GM21515 (cell line): Measurements from ENCODE around the gene FTO.
"Not testable (repeated sequence)": the region's sequence is repeated elsewhere in the genome, so short reads cannot be mapped to it uniquely, and the experiment has no call there.

Source experiments
- ATAC-seq: cut with Tn5 transposase; IDR thresholded peaks from one replicate; pipeline ENCODE4 v1.9.1; 2021; ENCODE audit not compliant: unreplicated experiment

FTO gene

DNA sequence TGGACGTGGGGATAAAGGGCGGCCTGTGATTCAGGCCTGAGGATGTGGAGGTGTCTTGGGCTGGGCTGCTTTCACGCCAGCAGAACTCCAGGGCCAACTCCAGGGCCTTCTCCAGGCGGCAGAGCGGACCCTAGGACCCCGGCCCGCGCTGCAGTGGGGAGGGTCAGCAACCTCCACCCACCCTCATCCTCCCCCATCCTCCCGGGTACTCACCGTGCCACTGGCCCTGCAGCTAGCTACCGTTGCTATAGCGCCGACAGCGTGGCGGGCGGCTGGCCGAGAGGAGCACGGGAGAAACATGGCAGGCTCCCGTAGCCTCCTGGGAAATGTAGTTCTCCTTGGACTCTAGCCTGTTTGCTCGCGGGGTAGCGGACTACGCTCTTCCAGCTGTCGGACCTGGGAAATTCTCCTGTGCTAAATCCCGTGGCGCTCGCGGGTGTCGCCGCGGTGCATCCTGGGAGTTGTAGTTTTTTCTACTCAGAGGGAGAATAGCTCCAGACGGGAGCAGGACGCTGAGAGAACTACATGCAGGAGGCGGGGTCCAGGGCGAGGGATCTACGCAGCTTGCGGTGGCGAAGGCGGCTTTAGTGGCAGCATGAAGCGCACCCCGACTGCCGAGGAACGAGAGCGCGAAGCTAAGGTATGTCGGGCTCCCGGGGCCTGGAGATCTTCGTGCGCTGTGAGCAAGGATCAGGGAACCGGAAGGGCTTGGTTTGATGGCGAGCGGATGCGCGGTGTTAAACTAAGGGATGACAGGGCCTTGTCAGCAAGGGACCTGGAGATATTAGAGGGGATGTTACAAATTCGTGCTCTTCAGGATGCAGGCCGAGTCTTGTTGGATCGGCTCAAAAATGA, at the start of gene FTO, which contains the start of gene RPGRIP1L:
Gene FTO, plus strand, starts transcription at position 567 of the 855 bp plus-strand sequence.
Gene RPGRIP1L, minus strand, starts transcription at position 270 of the 855 bp plus-strand sequence. CDS start 3,136 bp downstream, outside the sequence.
- peak; percentile 99 for ATAC-seq

DNA sequence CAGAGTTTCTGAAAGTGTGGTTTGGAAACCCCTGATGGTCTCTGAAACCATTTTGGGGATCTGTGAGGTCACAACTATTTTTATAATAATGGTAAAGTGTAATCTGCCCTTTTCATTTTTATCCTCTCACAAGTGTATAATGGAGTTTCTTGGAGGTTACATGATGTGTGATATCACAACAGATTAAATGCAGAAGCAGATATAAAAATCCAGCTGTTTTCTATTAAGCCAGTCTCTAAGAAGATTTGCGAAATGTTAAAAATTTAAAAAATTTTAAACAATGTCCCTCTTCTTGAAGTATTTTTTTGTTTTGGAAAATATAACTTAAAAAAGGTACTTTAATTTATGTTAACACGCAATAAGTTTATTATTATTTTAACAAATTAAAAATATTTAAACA, 49.0 kb upstream of the FTO start:
- ATAC-seq = no peak

DNA sequence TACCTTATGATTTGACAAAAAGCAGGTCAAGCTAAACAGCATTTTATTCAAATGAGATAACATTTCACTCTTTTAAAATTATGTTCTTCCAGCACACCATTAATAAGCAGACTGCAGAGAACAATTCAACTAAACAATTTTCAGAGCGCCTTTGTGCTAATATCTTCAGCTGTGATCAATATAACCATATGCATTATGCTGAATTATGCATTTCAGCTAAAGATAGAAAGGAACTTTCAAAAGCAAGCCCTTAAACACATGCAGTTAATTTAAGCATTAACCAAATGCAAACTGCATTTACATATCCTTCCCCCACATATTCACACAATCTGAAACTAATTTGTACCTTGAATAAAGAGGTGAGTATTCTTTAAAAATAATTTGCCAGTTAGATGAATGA, 41.9 kb upstream of the FTO start:
- no peak for ATAC-seq

DNA sequence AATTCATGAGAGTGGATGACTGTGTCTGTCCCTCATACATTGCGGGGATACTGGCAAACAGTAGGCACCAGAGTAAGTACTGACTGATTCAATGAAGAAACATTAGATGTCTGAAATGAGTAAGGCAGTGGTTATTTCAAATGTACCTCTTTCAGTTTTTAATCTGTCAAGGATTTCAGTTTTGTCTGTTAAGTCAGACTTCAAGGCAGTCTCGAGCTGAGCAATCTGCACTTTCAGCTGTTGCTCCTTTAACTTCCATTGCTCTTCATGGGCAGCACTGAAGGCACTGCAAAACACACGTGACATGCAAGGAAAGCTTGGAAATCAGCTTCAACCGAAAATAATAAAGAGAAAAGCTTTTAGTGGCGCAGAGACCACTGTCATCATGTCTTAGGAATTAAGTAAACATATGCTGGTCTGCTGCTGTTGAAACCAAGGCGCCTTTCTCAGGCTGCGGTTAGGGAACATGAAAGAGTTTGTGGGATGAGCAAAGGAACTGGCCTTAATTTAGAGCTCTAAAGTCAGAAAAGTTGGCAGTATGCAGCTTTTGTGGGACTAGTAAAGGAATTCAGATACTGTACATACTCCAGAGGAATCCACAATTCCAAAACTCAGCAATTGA, 39.1 kb upstream of the FTO start:
- peak; percentile 75 for ATAC-seq

DNA sequence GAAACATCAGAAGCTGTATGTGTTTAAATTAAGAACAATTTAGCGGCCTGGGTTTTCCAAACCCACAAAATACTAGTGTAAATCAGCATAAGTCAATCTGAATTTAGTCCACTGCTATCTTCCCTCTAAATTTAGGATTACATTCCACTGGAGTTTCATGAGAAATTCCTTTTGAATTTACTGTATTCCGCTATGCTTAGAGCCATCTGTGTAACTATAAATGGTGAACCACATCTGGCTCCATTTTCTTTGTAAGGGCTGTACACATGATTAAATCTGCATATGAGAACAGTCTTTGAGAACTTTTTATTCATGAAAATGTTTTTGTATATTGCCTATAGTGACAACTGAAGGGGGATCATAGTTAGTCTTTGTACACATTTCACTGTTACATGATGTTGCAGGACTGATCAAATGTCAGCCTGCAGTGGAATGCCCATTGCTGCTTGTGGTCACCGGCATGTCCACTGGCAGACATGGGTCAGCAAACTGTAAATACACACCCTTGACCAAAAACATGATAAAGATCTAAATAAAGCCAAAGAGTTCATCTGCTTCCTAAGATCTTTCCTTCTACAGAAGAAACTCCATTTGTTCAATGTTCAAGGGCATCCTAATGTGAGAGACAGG, 37.1 kb upstream of the FTO start:
- ATAC-seq = no peak

DNA sequence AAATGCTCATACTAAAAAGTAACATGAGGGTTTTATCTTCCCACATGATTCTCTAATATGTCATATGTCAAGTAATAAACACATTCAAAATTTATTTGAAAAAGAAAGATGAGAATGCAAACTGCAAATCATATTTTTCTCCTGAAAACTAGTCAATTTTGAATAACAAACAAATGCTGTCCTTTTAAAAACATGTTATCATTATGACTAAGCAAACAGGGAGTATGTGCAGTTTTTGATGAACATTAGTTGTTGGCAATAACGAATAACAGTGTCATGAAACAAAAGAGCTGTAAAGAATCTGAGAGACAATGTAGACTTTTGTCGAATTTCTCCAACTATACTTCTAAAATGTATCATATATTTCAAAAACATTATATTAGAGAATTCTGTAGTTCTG, 35.1 kb upstream of the FTO start:
- no peak for ATAC-seq

DNA sequence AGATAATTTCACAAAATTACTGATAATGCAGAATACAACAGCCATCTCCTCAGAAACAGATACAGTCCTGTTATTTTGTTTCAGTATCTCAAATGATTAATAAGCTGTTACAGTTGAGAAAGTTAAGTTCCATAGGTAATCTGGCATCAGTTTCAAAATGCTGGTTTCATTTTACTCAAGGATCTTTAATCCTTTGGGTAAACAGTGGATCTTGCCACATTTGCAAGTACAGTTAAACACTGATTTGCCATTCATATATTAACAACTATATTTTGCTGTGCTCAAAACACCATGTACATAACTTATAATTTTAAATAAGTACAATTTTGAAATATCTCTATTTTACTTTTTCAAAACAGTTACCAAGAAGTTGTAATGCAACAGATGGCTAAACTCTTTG, 31.5 kb upstream of the FTO start:
- ATAC-seq = no peak

DNA sequence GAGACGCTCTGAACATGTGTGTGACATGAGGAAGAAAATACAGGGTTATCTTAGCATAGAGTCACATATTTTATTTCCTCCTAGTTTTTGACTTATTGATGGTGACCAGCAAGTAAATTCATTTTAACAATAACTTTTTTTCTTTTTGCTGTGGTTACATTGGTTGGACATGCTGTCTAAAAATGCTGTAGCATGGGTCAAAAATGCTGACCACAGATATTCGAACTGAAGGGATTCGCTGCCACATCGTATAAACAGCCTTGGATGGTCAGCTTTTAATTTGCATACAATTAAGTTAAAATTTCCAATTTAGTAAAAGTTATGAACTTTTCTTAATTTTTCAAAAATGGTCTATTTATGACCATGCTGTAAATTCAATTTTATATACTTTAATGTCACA, 30.8 kb upstream of the FTO start:
- no peak for ATAC-seq

DNA sequence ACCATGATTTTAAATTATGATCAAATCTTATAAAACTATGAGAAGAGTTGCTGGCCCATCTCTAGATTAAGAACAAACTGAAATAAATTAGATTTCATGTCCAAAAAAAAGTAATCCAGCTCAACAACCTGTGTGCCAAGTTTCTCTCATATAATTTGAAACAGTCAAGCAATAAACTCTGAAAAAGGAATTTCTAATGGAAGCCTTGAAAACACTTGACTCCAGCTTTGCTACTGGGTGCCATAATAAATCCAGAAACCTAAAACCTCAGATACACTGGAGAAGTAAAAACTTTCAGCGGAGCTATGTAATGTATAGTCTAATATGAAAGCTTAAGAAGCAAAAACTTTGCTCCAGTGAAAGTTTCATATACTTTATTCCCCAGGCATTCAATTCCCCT, 25.8 kb upstream of the FTO start:
- ATAC-seq = no peak

DNA sequence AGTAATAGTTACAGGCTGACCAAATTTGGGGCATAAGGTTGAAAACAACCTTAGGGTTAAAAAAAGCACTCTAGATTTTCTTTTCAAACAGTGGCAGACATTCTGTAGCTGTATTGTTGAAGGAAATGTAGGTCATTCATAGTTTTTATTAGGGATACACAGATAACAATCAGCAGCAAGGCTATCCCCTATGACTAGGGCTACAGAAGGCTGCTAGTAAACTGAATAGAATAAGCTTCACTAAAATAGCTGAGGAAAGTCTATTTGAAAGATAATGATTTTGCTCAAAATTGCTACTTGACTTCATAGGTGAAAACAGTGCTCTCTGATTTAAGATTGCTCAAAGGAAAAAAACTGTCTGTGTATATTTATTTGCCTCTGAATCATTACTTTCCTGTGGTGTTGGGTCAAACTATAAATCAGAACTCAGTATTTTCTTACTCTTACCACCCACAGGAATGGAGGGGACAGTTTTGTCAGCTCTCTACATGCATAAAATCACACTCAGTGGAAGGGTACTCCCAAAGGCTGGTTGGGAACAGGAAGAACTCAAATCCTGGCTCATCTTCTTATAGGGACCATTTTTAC, 25.1 kb upstream of the FTO start:
- no peak for ATAC-seq

DNA sequence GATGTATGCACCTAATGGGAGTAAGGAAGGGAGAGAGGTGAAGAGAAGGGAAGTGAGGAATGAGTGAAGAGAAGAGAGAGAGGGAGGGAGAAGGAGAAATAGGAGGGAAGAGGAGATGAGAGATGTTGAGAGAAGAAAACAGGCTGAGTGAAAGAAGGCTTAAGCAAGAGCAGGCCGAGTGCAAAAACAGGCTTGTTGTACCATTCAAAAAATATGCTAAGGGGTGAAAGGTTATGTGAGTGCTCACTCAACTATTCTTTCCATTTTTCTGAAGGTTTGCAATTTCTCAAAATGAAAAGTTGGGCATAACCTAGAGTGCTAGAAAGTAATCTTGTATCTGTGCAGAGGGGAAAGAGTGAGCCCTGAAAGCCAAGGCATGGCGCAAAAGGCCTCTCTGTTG, 23.2 kb upstream of the FTO start:
- no peak for ATAC-seq

DNA sequence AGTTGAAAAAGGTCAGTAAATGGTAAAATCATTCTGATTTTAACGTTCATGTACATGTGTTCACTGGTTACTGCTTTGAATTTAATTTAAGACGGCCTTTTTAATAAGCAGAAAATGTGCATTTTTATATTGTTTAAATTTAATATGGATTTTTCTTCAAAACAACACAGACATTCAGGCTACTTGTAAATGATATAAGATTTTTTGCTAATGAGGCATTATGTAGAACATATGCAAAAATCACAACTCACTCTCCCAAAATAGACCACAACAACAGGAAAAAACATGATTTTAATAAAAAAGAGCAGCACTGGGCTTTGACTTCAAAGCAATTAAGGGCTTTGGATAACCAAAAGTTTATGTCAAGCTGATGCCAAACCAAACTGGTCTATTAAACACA, 22.6 kb upstream of the FTO start:
- no peak for ATAC-seq

DNA sequence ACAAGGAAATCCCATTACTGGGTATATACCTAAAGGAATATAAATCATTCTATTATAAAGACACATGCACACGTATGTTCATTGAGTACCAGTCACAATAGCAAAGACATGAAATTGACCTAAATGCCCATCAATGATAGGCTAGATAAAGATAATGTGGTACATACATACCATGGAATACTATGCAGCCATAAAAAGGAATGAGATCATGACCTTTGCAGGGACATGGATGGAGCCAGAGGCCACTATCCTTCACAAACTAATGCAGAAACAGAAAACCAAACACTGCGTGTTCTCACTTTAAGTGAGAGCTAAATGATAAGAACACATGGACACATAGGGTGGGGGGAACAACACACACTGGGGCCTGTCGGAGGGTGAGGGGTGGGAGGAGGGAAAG, 18.6 kb upstream of the FTO start:
- not testable (repeated sequence) for ATAC-seq

DNA sequence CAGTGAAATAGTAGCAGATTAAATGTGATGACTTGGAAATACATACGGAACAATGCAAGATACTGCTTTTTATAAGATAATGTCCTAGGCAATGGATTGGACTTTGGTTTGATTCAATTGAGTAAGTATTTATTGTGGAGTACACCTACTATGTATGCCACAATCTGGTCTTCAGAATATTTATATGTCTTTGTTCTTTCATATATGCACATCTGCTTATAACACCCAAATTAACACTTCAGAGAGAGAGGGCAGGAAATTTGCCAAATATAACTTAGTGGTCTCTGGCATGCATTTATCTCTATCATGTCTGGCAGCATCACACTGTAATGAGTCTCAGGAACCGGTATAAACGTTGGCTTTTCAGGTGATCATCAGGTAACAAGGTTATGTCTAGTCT, 17.2 kb upstream of the FTO start:
- ATAC-seq = no peak

DNA sequence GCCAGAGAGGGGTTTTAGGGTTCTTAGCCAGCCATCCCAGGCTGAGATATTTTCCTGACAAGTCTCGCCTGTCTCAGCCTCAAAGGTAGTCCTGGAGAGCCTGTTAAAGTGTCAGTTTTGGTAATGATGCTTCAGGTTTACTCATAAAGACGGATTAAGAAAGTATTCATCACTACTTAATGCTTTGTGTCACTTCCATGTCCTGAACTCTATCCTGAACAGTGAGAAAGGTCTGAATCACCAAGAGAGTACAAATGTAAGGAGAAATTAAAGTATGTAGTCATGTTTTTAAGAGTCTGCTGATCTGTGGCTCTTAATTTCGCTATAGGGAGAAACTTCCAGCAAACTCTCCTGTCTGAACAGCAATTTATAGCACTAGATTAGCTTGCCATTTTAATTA, 14.3 kb upstream of the FTO start:
- no peak for ATAC-seq

DNA sequence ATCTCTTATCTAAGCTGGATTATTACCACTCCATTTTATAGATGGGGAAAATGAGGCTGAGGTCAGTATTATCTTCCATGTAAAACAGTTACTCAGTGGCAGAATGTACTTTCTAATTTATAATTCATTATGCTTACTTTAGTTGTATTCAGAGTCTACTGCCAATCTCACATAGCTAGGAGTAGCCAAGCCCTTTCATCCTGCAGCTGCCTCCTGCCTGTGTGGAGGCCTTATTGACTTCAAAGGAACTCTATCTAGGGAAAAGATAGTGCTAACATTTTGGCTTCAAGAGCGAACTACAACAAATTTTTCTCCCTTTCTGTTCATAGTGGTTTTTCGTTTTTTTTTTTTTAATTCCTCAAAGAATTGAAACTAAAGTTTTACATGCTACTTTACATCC, 13.2 kb upstream of the FTO start:
- ATAC-seq = no peak

DNA sequence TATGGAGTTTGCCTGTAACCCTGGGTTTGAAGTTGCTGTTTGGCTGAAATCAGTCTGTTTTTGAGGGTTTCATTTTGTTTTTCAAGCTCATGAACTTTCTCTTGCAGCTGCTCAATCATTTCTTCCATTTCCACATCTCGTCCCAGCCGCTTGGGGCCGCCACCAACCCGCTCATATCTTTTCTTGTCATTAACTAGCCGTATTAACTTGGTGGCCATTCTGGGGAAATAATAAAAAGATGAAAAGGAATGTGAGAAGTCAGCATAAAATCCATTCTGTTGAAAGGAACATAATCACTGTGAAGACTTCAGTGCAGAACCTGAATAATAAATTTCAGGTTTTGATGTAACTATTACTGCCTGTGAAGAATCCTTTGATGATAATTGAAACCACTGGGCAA, 11.8 kb upstream of the FTO start:
- ATAC-seq = no peak

DNA sequence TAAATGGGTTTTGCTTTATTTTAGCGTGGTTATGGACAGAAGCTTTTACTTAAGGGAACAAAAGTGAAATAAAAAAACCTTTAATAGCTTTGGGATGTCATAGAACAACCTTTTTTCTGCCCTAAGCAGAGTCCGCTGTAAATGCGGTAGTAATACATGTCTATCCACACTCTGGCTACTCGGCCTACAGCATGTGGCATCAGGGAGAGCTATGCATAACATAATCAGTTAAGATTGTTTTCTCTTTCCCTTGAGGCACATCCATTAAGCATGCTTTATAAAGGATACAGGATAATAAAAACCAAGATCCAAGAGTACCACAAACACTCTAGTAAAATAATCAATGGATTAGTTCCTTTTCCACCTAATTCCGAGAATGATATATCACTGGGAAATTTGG, 10.6 kb upstream of the FTO start:
- no peak for ATAC-seq

DNA sequence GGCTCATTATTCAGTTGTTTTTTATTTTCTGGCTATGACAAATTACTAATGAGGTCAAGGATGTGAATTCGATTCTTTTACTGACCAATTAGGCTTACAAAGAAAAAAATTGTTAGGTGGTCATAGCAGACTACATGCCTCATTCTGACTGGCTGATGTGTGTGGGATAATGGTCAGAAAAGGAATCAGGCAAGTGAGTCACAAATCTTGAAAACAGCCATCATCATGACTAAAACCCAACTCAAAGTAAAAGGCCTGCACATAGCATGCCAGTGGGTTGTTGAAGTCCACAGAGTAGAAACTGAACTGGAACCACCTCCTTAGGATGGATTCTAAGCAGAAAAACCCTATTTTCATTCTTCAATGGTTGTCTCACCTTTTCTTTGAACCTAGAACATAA, 8.9 kb upstream of the FTO start:
- ATAC-seq = no peak

DNA sequence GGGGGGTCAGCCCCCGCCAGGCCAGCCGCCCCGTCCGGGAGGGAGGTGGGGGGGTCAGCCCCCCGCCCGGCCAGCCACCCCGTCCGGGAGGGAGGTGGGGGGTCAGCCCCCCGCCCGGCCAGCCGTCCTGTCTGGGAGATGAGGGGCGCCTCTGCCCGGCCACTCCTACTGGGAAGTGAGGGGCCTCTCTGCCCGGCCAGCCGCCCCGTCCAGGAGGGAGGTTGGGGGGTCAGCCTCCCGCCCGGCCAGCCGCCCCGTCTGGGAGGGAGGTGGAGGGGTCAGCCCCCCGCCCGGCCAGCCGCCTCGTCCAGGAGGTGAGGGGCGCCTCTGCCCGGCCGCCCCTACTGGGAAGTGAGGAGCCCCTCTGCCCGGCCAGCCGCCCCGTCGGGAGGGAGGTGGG, 5.7 kb upstream of the FTO start:
- not testable (repeated sequence) for ATAC-seq

DNA sequence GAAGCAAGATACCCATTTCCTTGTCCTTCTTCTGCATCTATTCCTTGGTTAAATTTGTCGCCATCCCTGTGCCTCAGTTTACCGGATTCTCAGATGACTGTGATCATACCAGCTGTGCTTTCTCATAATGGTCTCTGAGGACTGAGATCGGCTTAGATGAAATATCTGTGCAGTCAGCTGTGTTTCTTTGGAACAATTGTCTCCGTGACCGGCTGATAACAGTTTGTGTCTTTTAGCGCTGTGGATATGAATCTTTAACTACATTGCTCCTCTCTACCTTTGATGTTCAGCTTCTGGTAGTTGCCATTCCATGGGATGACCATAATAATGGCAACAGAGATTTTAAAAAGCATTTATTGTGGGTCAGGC, 473 bp downstream of the FTO start:
- no peak for ATAC-seq

DNA sequence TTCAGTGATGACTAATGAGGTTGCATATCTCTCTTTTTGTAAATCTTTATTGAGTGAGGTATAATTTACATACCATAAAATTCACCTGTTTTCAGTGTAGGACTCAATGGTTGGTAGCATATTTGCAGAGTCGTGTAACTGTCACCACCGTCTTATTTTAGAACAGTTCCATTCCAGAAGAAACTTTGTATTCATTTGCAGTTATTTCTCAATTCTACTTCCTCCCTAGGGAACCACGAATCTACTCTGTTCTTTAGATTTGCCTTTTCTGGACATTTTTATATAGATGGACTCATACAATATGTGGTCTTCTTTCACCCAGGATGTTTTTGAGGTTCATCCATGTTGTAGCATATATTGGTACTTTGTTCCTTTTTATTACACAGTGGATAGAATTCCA, 3.7 kb downstream of the FTO start:
- ATAC-seq = no peak
